Kidney epithelial cell (primary cell): Measurements from ENCODE around the gene MAPK10. TPM values are rescaled to one million over a fixed set of nuclear protein-coding genes. Genes with fewer than 3 reads are reported as not detected.

Experiments used
- DNase-seq: peaks from one replicate; pipeline ENCODE4 v3.0.0-alpha.2; 2010; ENCODE audit warnings: low read depth
- H3K27me3 ChIP-seq: 2 replicates; pipeline ENCODE4 v1.6.0; 2011; ENCODE audit warnings: low read length; ENCODE audit not compliant: control insufficient read depth, insufficient read depth
- H3K36me3 ChIP-seq: 2 replicates; pipeline ENCODE4 v1.5.1; 2011; ENCODE audit warnings: low read length; ENCODE audit not compliant: control insufficient read depth, insufficient read depth
- H3K4me3 ChIP-seq: 2 replicates; pipeline ENCODE4 v1.5.1; 2011; ENCODE audit warnings: low read depth, mild to moderate bottlenecking, control low read depth, low read length
- CTCF ChIP-seq: IDR thresholded peaks from 2 replicates; pipeline ENCODE4 v1.5.1; 2011; ENCODE audit warnings: mild to moderate bottlenecking, moderate library complexity, low read length, control low read depth, inconsistent platforms; ENCODE audit not compliant: insufficient read depth, poor library complexity, severe bottlenecking
- total RNA-seq: library from RNA; depleted of rRNA; stranded (reverse); fragments of >200 nt; gene quantifications from 2 replicates; pipeline ENCODE4 v1.2.3, GENCODE V29; 2015

MAPK10 gene
- total RNA-seq, 1 donor from 2014 or later = 2.7 TPM

- Histone ChIP-seq H3K27me3 (no peaks in the 10 kb centered on the region), H3K36me3 (no peaks in the 10 kb centered on the region), H3K4me3 (no peak overlapping the region)
- no peak for DNase-seq
- no peak for TF ChIP-seq CTCF
Observed at GRCh38 chr4:86159216-86159615, 200.6 kb downstream of the MAPK10 start.

GRCh38 chr4:86156531-86156930 lies 203.3 kb downstream of the MAPK10 start:
- no peak for TF ChIP-seq CTCF
- no peak for DNase-seq
- Histone ChIP-seq H3K27me3 (no peaks in the 10 kb centered on the region), H3K4me3 (no peak overlapping the region), H3K36me3 (no peaks in the 10 kb centered on the region)

- TF ChIP-seq CTCF = no peak
- DNase-seq = no peak
- no peaks in the 10 kb centered on the region for H3K27me3 ChIP-seq
- H3K4me3 ChIP-seq = no peak overlapping the region
- H3K36me3 ChIP-seq = no peaks in the 10 kb centered on the region
Observed at GRCh38 chr4:86155766-86156165, 204.1 kb downstream of the MAPK10 start.

- Histone ChIP-seq H3K4me3 (no peak overlapping the region), H3K36me3 (no peaks in the 10 kb centered on the region), H3K27me3 (no peaks in the 10 kb centered on the region)
- DNase-seq = no peak
- TF ChIP-seq CTCF = no peak
Observed at GRCh38 chr4:86152454-86152853, 207.4 kb downstream of the MAPK10 start.

GRCh38 chr4:86151196-86151595 lies 208.7 kb downstream of the MAPK10 start:
- DNase-seq = no peak
- H3K36me3 ChIP-seq = no peaks in the 10 kb centered on the region
- H3K27me3 ChIP-seq = no peaks in the 10 kb centered on the region
- H3K4me3 ChIP-seq = no peak overlapping the region
- TF ChIP-seq CTCF = no peak

GRCh38 chr4:86141161-86141560 lies 218.7 kb downstream of the MAPK10 start:
- H3K36me3 ChIP-seq = no peaks in the 10 kb centered on the region
- H3K4me3 ChIP-seq = no peak overlapping the region
- no peak for TF ChIP-seq CTCF
- no peak for DNase-seq
- no peaks in the 10 kb centered on the region for H3K27me3 ChIP-seq
